HCT116 (cell line): Measurements from ENCODE around the gene FAM171A2. TPM values are rescaled to one million over a fixed set of nuclear protein-coding genes. Genes with fewer than 3 reads are reported as not detected.

Experiments
- ATAC-seq: fragments of 200-7000 bp; cut with Tn5 transposase; 2 replicates; pipeline ENCODE4 v1.9.1; 2020; ENCODE audit warnings: mild to moderate bottlenecking, moderate library complexity
- BruUV-seq: library from RNA; stranded (reverse); fragments of 400-500 nt; replicated peaks from 2 replicates; lab custom pipeline; 2021; lab: Mats Ljungman, UMichigan
- CTCF ChIA-PET: fragments of 300-600 bp; sonication (Branson Sonifier 250); formaldehyde crosslinking; loops from one replicate; lab custom pipeline; 2021; ENCODE audit warnings: antibody characterized with exemption; lab: Charles Lee
- POLR2A ChIA-PET: fragments of 300-600, 350-600 bp; sonication (Branson Sonifier 250); formaldehyde crosslinking; loops from one replicate; lab custom pipeline; 2021; ENCODE audit warnings: antibody characterized with exemption; lab: Charles Lee
- RAD21 ChIA-PET, 2 experiments: fragments of 300-600 bp; sonication (Branson Sonifier 250); formaldehyde crosslinking; loops; one replicate each; lab custom pipeline; 2023; ENCODE audit warnings: low total read pairs in 2 of 2; ENCODE audit not compliant: uncharacterized antibody in 2 of 2, unreplicated experiment in 2 of 2, low non-redundant PET in 1 of 2; lab: Charles Lee
- DNase-seq: peaks from one replicate; pipeline ENCODE4 v3.0.0-alpha.2; 2010; ENCODE audit warnings: low read depth, low spot score
- H2AFZ ChIP-seq: fragments of 200-600 bp; shearing (Covaris generic), sonication (generic); 2 replicates; pipeline ENCODE4 v1.6.1; 2017; ENCODE audit warnings: low read depth, mixed run types, mixed read lengths, antibody characterized with exemption, low read length; ENCODE audit not compliant: poor library complexity, severe bottlenecking
- H3K27ac ChIP-seq: 2 replicates; pipeline ENCODE4 v1.5.1; 2012; ENCODE audit warnings: low read depth, low read length
- H3K27me3 ChIP-seq: fragments of 200-600 bp; sonication (generic); 2 replicates; pipeline ENCODE4 v1.6.1; 2016; ENCODE audit warnings: mixed run types, low read length, mixed read lengths; ENCODE audit not compliant: insufficient read depth
- H3K36me3 ChIP-seq, 2 experiments: fragments of 200-500 bp in 1 of 2; fragments of 200-600 bp in 1 of 2; sonication (Bioruptor generic) in 1 of 2; sonication (generic) in 1 of 2; 2 replicates each; pipeline versions ENCODE4 v1.5.1 to v1.6.1; 2014 to 2016; ENCODE audit warnings: low read length in 2 of 2, inconsistent platforms in 1 of 2, mixed read lengths in 1 of 2, mixed run types in 1 of 2; ENCODE audit not compliant: insufficient read depth in 2 of 2, control insufficient read depth in 1 of 2
- H3K4me1 ChIP-seq, 2 experiments: fragments of 200-600 bp in 1 of 2; sonication (generic) in 1 of 2; 2 replicates each; pipeline versions ENCODE4 v1.5.1 to v1.6.1; 2012 to 2017; ENCODE audit warnings: low read length in 2 of 2, inconsistent platforms in 1 of 2, mild to moderate bottlenecking in 1 of 2, mixed read lengths in 1 of 2, mixed run types in 1 of 2, moderate library complexity in 1 of 2; ENCODE audit not compliant: insufficient read depth in 2 of 2, control insufficient read depth in 1 of 2
- H3K4me2 ChIP-seq: fragments of 200-600 bp; sonication (generic); 2 replicates; pipeline ENCODE4 v1.6.1; 2017; ENCODE audit warnings: mixed run types, low read length, mixed read lengths
- H3K4me3 ChIP-seq, 2 experiments: fragments of 200-600 bp in 1 of 2; sonication (generic) in 1 of 2; replicated peaks in 1 of 2; 2 replicates each; pipeline ENCODE4 v1.5.1; 2011 to 2016; ENCODE audit warnings: low read length in 2 of 2, control low read depth in 1 of 2, low read depth in 1 of 2, mild to moderate bottlenecking in 1 of 2, mixed read lengths in 1 of 2, mixed run types in 1 of 2
- H3K79me2 ChIP-seq: fragments of 200-600 bp; sonication (generic); 2 replicates; pipeline ENCODE4 v1.6.1; 2017; ENCODE audit warnings: mild to moderate bottlenecking, mixed run types, low read length, moderate library complexity, mixed read lengths; ENCODE audit not compliant: insufficient read depth
- H3K9ac ChIP-seq: fragments of 200-600 bp; sonication (generic); 2 replicates; pipeline ENCODE4 v1.6.1; 2016; ENCODE audit warnings: low read length, mixed read lengths
- H3K9me2 ChIP-seq: fragments of 200-600 bp; sonication (generic), shearing (Covaris generic); 2 replicates; pipeline ENCODE4 v1.6.1; 2017; ENCODE audit warnings: mixed run types, mild to moderate bottlenecking, moderate library complexity; ENCODE audit not compliant: insufficient read depth
- H3K9me3 ChIP-seq, 2 experiments: fragments of 200-500 bp in 1 of 2; fragments of 200-600 bp in 1 of 2; sonication (Bioruptor generic) in 1 of 2; sonication (generic) in 1 of 2; 2 replicates each; pipeline ENCODE4 v1.6.1; 2014 to 2017; ENCODE audit warnings: low read length in 2 of 2, mixed read lengths in 2 of 2, inconsistent platforms in 1 of 2, low read depth in 1 of 2, mild to moderate bottlenecking in 1 of 2, mixed run types in 1 of 2, moderate library complexity in 1 of 2; ENCODE audit not compliant: control insufficient read depth in 1 of 2, insufficient read depth in 1 of 2
- H4K20me1 ChIP-seq: fragments of 200-600 bp; sonication (generic), shearing (Covaris generic); 2 replicates; pipeline ENCODE4 v1.6.1; 2017; ENCODE audit warnings: mixed run types, mild to moderate bottlenecking, moderate library complexity; ENCODE audit not compliant: insufficient read depth
- CEBPB ChIP-seq: IDR thresholded peaks from 2 replicates; pipeline ENCODE4 v1.6.1; 2012; ENCODE audit warnings: low read depth
- EGR1 ChIP-seq: IDR thresholded peaks from 2 replicates; pipeline ENCODE4 v1.6.1; 2012; ENCODE audit warnings: low read depth
- ELF1 ChIP-seq: IDR thresholded peaks from 2 replicates; pipeline ENCODE4 v1.6.1; 2012; ENCODE audit warnings: low read depth, borderline replicate concordance
- EZH2 ChIP-seq: fragments of 200-600 bp; sonication (generic); IDR thresholded peaks from 2 replicates; pipeline ENCODE4 v1.6.1; 2017; ENCODE audit warnings: antibody characterized with exemption, mixed run types
- EZH2phosphoT487 ChIP-seq: fragments of 200-600 bp; IDR thresholded peaks from 2 replicates; pipeline ENCODE4 v1.6.1; 2018; ENCODE audit warnings: antibody characterized with exemption, borderline replicate concordance
- MAX ChIP-seq: IDR thresholded peaks from 2 replicates; pipeline ENCODE4 v1.6.1; 2012
- POLR2A ChIP-seq: IDR thresholded peaks from 2 replicates; pipeline ENCODE4 v1.7.0; 2011; ENCODE audit warnings: borderline replicate concordance; ENCODE audit not compliant: insufficient read depth, insufficient read length; ENCODE audit errors: extremely low read depth
- POLR2AphosphoS5 ChIP-seq: IDR thresholded peaks from 2 replicates; pipeline ENCODE4 v1.6.1; 2011; ENCODE audit warnings: mild to moderate bottlenecking, low read depth, low read length, moderate library complexity
- RAD21 ChIP-seq: IDR thresholded peaks from 2 replicates; pipeline ENCODE4 v1.6.1; 2012; ENCODE audit warnings: low read depth, mild to moderate bottlenecking
- REST ChIP-seq: IDR thresholded peaks from 2 replicates; pipeline ENCODE4 v1.6.1; 2012; ENCODE audit warnings: low read depth
- SIN3A ChIP-seq: IDR thresholded peaks from 2 replicates; pipeline ENCODE4 v1.6.1; 2012; ENCODE audit warnings: low read depth
- SP1 ChIP-seq: IDR thresholded peaks from 2 replicates; pipeline ENCODE4 v1.6.1; 2012; ENCODE audit warnings: low read depth
- SRF ChIP-seq: IDR thresholded peaks from 2 replicates; pipeline ENCODE4 v1.6.1; 2012; ENCODE audit warnings: low read depth
- TCF7L2 ChIP-seq: IDR thresholded peaks from 2 replicates; pipeline ENCODE4 v1.7.0; 2011; ENCODE audit warnings: borderline replicate concordance, inconsistent platforms; ENCODE audit not compliant: insufficient read depth, insufficient read length; ENCODE audit errors: extremely low read depth
- ZNF274 ChIP-seq: fragments of 200-500 bp; sonication (Bioruptor generic); IDR thresholded peaks from 2 replicates; pipeline ENCODE4 v1.6.1; 2014; ENCODE audit warnings: mild to moderate bottlenecking, low read depth, low read length, inconsistent platforms
- intact Hi-C: fragments of 100-400 bp; cut with micrococcal nuclease; formaldehyde crosslinking; loops from 2 replicates; pipeline ENCODE4 v1.10.0; 2022
- total RNA-seq: library from RNA; stranded (reverse); gene quantifications from one replicate; pipeline ENCODE4 v1.2.1, GENCODE V29; 2021; ENCODE audit not compliant: unreplicated experiment
- TF ChIP-seq, protein P1 (sequence below): IDR thresholded peaks from 2 replicates; pipeline ENCODE4 v1.6.1; 2012
- TF ChIP-seq, protein P2 (sequence below), 3 experiments: fragments of 200-600 bp in 1 of 3; sonication (generic) in 1 of 3; IDR thresholded peaks in 2 of 3; conservative IDR thresholded peaks in 1 of 3; 2 replicates each; pipeline ENCODE4 v1.5.1; 2012 to 2017; ENCODE audit warnings: low read depth in 2 of 3, low read length in 2 of 3, antibody characterized with exemption in 1 of 3, borderline replicate concordance in 1 of 3, control low read depth in 1 of 3, mild to moderate bottlenecking in 1 of 3, mixed read lengths in 1 of 3, mixed run types in 1 of 3, moderate library complexity in 1 of 3; ENCODE audit not compliant: insufficient read depth in 1 of 3
- TF ChIP-seq, protein P3 (sequence below): IDR thresholded peaks from 2 replicates; pipeline ENCODE4 v1.6.1; 2011; ENCODE audit warnings: mild to moderate bottlenecking, low read length, moderate library complexity; ENCODE audit not compliant: insufficient replicate concordance; ENCODE audit errors: extremely low read depth

FAM171A2 gene
- total RNA-seq, 1 experiment from 2014 or later, result 18.0 TPM

DNA sequence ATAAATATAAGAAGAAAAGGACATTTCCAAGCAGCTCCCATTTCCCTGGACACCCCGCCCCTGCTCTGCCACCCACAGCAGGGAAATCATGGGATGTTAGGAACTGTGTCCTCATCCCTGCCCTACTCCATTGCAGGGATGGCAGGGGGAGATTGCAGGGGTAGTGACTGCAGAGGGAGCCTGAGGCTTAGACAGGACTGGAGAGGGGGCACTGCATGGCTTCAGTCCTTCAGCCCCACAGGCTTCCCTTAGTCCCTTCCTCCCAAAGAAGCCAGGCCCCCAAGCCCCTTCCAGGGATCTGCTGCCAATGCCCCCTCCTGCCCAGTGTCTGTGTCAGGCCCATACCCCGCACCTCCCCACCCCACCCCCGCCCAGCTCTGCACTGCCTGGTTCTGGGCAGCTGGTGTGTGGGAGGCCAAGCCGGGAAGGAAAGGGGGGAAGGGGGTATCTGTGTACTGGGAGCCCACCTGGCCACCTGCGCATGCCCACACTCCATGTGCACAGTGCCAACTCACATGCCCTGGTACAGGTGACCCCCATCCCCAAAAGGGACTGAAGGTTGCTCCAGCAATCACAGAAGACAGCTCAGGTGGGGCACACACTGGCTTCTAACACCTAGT, 52.0 kb downstream of the FAM171A2 start:
- RAD21 ChIA-PET, result no interaction called here
- H2AFZ ChIP-seq, result no peak overlapping the region
- no peak overlapping the region for H3K4me3 ChIP-seq
- H3K4me2 ChIP-seq, result no peak overlapping the region
- intact Hi-C loops, result no loop called here
- CTCF ChIA-PET, result no interaction called here
- no peaks in the 10 kb centered on the region for H3K9me2 ChIP-seq
- no peak overlapping the region for H3K9ac ChIP-seq
- TF ChIP-seq ZNF274 (no peak), EZH2phosphoT487 (no peak), MAX (no peak), CEBPB (no peak), SIN3A (no peak), TCF7L2 (no peak), POLR2AphosphoS5 (no peak), REST (no peak), EGR1 (no peak), RAD21 (no peak), POLR2A (no peak), SRF (no peak), ELF1 (no peak), SP1 (no peak), EZH2 (no peak)
- TF ChIP-seq, protein P1, sequence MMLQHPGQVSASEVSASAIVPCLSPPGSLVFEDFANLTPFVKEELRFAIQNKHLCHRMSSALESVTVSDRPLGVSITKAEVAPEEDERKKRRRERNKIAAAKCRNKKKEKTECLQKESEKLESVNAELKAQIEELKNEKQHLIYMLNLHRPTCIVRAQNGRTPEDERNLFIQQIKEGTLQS, result no peak
- TF ChIP-seq, protein P2, sequence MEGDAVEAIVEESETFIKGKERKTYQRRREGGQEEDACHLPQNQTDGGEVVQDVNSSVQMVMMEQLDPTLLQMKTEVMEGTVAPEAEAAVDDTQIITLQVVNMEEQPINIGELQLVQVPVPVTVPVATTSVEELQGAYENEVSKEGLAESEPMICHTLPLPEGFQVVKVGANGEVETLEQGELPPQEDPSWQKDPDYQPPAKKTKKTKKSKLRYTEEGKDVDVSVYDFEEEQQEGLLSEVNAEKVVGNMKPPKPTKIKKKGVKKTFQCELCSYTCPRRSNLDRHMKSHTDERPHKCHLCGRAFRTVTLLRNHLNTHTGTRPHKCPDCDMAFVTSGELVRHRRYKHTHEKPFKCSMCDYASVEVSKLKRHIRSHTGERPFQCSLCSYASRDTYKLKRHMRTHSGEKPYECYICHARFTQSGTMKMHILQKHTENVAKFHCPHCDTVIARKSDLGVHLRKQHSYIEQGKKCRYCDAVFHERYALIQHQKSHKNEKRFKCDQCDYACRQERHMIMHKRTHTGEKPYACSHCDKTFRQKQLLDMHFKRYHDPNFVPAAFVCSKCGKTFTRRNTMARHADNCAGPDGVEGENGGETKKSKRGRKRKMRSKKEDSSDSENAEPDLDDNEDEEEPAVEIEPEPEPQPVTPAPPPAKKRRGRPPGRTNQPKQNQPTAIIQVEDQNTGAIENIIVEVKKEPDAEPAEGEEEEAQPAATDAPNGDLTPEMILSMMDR (IDR thresholded peaks at IDR 0.05 in 2 of 3, conservative IDR thresholded peaks at IDR 0.05 in 1 of 3; ENCODE audit: borderline replicate concordance in 1 of 3, insufficient read depth in 1 of 3, low read depth in 2 of 3, low read length in 2 of 3), result no peak
- TF ChIP-seq, protein P3, sequence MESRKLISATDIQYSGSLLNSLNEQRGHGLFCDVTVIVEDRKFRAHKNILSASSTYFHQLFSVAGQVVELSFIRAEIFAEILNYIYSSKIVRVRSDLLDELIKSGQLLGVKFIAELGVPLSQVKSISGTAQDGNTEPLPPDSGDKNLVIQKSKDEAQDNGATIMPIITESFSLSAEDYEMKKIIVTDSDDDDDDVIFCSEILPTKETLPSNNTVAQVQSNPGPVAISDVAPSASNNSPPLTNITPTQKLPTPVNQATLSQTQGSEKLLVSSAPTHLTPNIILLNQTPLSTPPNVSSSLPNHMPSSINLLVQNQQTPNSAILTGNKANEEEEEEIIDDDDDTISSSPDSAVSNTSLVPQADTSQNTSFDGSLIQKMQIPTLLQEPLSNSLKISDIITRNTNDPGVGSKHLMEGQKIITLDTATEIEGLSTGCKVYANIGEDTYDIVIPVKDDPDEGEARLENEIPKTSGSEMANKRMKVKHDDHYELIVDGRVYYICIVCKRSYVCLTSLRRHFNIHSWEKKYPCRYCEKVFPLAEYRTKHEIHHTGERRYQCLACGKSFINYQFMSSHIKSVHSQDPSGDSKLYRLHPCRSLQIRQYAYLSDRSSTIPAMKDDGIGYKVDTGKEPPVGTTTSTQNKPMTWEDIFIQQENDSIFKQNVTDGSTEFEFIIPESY, result no peak
- no peaks in the 10 kb centered on the region for H3K27me3 ChIP-seq
- no peaks in the 10 kb centered on the region for H3K9me3 ChIP-seq
- no peak for ATAC-seq
- H3K4me1 ChIP-seq, result peaks cover 6 to 50% of the 10 kb centered on the region in 2 experiments; a peak in 3 of 4 replicates
- DNase-seq, result no peak
- POLR2A ChIA-PET, result interaction anchor here (1.0 kb wide), 1 partner anchor 15 kb away, joined by 3 read pairs; no protein-coding TSS in a partner anchor
- no peaks in the 10 kb centered on the region for H3K79me2 ChIP-seq
- no peaks in the 10 kb centered on the region for H3K36me3 ChIP-seq
- no TSS peak for BruUV-seq
- no peaks in the 10 kb centered on the region for H4K20me1 ChIP-seq
- H3K27ac ChIP-seq, result no peak overlapping the region
